Activated naive CD4-positive, alpha-beta T cell treated with anti-CD3 and anti-CD28 coated beads for 36 hours (primary cell): ENCODE results near the gene RBMS1. TPM values are rescaled to one million over a fixed set of nuclear protein-coding genes. Genes with fewer than 3 reads are reported as not detected.

ENCODE experiments used
- CTCF ChIA-PET: fragments of 350-600 bp; sonication (Branson Sonifier 250); formaldehyde crosslinking; loops from one replicate; lab custom pipeline; 2021; ENCODE audit warnings: antibody characterized with exemption; lab: Charles Lee
- DNase-seq: peaks from one replicate; pipeline ENCODE4 v3.0.0-alpha.2; 2020
- H3K27ac Mint-ChIP-seq: one replicate; pipeline ENCODE4 v1.8.0; 2021; ENCODE audit warnings: mild to moderate bottlenecking, mixed read lengths
- H3K27me3 Mint-ChIP-seq: one replicate; pipeline ENCODE4 v1.8.0; 2021; ENCODE audit warnings: low read depth, mixed read lengths
- H3K36me3 Mint-ChIP-seq: one replicate; pipeline ENCODE4 v1.8.0; 2021; ENCODE audit warnings: low read depth, mixed read lengths
- H3K4me1 Mint-ChIP-seq: one replicate; pipeline ENCODE4 v1.8.0; 2021; ENCODE audit warnings: low read depth, mixed read lengths
- H3K4me3 Mint-ChIP-seq: one replicate; pipeline ENCODE4 v1.8.0; 2021; ENCODE audit warnings: mild to moderate bottlenecking, moderate library complexity, mixed read lengths
- H3K9me3 Mint-ChIP-seq: one replicate; pipeline ENCODE4 v1.8.0; 2021; ENCODE audit warnings: mixed read lengths
- intact Hi-C: fragments of 100-400 bp; cut with micrococcal nuclease; formaldehyde crosslinking; loops from one replicate; pipeline ENCODE4 v1.15.1; 2023
- total RNA-seq, 2 experiments: library from RNA; stranded (reverse); gene quantifications; one replicate each; pipeline ENCODE4 v1.2.3, GENCODE V29; 2021

RBMS1 gene
- total RNA-seq, 2 experiments from 2014 or later = 27.8 to 29.1 TPM

DNA sequence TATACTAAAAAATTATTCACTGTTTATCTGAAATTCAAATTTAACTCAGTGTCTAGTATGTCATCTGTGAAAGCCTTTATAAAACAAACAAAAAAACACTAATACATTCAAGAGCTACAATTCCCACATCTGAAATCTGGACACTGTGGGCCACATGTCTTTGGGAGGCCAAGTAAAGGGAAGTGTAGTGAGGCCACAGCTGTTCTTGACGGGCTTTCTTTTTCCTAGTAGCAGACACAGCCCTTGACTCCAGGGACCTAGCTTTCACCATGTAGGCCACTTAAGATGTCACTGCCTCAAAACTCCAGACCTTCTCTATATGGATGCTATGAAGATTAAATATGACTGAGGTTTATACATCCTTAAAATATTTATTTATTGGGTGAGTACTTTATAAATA, 91.1 kb downstream of the RBMS1 start:
- Mint-ChIP-seq H3K4me1 (peaks cover 51% of the 10 kb centered on the region), H3K27ac (no peak overlapping the region), H3K4me3 (no peak overlapping the region), H3K9me3 (no peaks in the 10 kb centered on the region), H3K36me3 (no peaks in the 10 kb centered on the region), H3K27me3 (no peaks in the 10 kb centered on the region)
- CTCF ChIA-PET = interaction anchor here (0.6 to 1.6 kb wide), 3 partner anchors 13 to 92 kb away, joined by 3 to 5 read pairs (median 3); no protein-coding TSS in a partner anchor
- intact Hi-C loops = no loop called here
- DNase-seq = no peak

DNA sequence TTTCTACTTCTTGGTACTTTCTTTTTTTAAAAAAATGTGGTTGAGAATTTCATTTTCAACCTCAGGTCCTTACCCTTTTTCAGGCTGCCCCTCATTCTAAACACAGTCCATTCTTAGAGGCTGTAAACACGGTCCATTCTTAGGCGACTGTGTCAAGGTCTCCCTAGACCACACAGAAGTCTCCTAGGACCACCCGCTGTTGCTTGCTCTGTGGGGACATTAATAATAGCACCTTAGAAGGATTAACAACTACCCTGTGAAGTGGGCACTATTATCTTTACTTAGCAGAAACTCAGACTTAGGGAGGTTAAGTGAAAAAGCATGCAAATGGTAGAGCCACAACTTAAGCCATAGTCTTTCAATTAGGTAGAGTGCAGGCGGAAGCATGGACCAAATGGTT, 91.7 kb downstream of the RBMS1 start:
- CTCF ChIA-PET = interaction anchor here (0.6 kb wide), 1 partner anchor 27 kb away, joined by 3 read pairs; no protein-coding TSS in a partner anchor
- Mint-ChIP-seq H3K36me3 (no peaks in the 10 kb centered on the region), H3K27ac (no peak overlapping the region), H3K4me3 (no peak overlapping the region), H3K27me3 (no peaks in the 10 kb centered on the region), H3K9me3 (no peaks in the 10 kb centered on the region), H3K4me1 (peaks cover 51% of the 10 kb centered on the region)
- intact Hi-C loops = no loop called here
- DNase-seq = no peak

GRCh38 chr2:160399880-160400279, 93.7 kb downstream of the RBMS1 start:
- CTCF ChIA-PET = interaction anchor here (0.7 to 1.3 kb wide), 3 partner anchors 23 to 148 kb away, joined by 3 read pairs; no protein-coding TSS in a partner anchor
- no peak overlapping the region for H3K27ac Mint-ChIP-seq
- no peaks in the 10 kb centered on the region for H3K27me3 Mint-ChIP-seq
- intact Hi-C loops = no loop called here
- no peak for DNase-seq
- no peaks in the 10 kb centered on the region for H3K9me3 Mint-ChIP-seq
- no peak overlapping the region for H3K4me3 Mint-ChIP-seq
- H3K36me3 Mint-ChIP-seq = no peaks in the 10 kb centered on the region
- peaks cover 50% of the 10 kb centered on the region for H3K4me1 Mint-ChIP-seq

DNA sequence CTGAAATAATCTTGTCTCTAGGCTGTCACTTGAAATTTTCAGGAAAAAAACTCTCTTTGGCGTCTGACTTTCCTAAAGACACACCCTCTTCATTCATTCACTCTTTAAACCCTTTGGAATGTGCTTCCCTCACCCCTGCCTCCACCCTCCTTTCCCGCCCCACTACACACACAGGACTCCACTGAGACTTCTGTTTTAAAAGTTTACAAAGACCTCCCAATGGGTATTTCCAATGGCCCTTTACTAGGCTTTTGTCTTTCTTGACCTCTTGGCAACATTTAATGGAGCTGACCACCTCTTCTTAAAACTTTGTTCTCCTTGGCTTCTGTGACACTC, 96.1 kb downstream of the RBMS1 start:
- H3K36me3 Mint-ChIP-seq = no peaks in the 10 kb centered on the region
- CTCF ChIA-PET = interaction anchor here (0.6 to 0.7 kb wide), 2 partner anchors 44 to 136 kb away, joined by 3 read pairs; no protein-coding TSS in a partner anchor
- no peak for DNase-seq
- no peak overlapping the region for H3K4me3 Mint-ChIP-seq
- no peak overlapping the region for H3K27ac Mint-ChIP-seq
- intact Hi-C loops = no loop called here
- H3K4me1 Mint-ChIP-seq = peaks cover 49% of the 10 kb centered on the region
- H3K9me3 Mint-ChIP-seq = no peaks in the 10 kb centered on the region
- H3K27me3 Mint-ChIP-seq = no peaks in the 10 kb centered on the region

GRCh38 chr2:160394153-160394552, 99.5 kb downstream of the RBMS1 start:
- Mint-ChIP-seq H3K27me3 (no peaks in the 10 kb centered on the region), H3K27ac (peak overlapping the region; percentile 83), H3K4me3 (peak overlapping the region; percentile 26), H3K36me3 (no peaks in the 10 kb centered on the region), H3K9me3 (no peaks in the 10 kb centered on the region), H3K4me1 (peaks cover 60% of the 10 kb centered on the region)
- CTCF ChIA-PET = interaction anchor here (0.9 to 2.7 kb wide), 2 partner anchors 12 to 70 kb away, joined by 3 to 8 read pairs; no protein-coding TSS in a partner anchor
- no peak for DNase-seq
- intact Hi-C loops = loop anchor here (1.0 kb wide), 3 partner anchors 12 to 72 kb away; no protein-coding TSS in a partner anchor

DNA sequence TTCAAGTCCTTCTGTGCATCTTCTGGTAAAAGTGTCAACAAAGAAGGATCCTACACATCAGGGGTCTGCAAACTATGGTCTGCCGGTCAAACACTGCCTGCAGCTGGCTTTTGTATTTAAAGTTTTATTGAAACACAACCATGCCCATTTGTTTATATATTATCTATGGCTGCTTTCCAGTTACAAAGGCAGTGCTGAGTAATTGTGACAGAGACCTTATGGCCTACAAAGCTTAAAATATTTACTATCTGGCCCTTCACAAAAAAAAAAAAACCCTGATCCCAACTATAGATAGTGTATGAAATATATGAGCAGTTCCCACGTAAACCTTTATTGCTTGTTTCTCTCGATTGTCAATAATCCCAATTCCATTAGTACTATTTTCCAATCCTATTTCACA, 101.4 kb downstream of the RBMS1 start:
- H3K27me3 Mint-ChIP-seq = no peaks in the 10 kb centered on the region
- CTCF ChIA-PET = interaction anchor here (1.2 to 2.7 kb wide), 2 partner anchors 14 to 68 kb away, joined by 5 to 8 read pairs; no protein-coding TSS in a partner anchor

GRCh38 chr2:160390544-160391455, 102.8 kb downstream of the RBMS1 start:
- intact Hi-C loops = no loop called here
- Mint-ChIP-seq H3K4me1 (peaks cover 85% of the 10 kb centered on the region), H3K27ac (peak overlapping the region; percentile 50), H3K36me3 (no peaks in the 10 kb centered on the region), H3K4me3 (no peak overlapping the region), H3K27me3 (no peaks in the 10 kb centered on the region), H3K9me3 (no peaks in the 10 kb centered on the region)
- DNase-seq = no peak
- CTCF ChIA-PET = interaction anchor here (0.9 to 1.2 kb wide), 2 partner anchors 13 to 38 kb away, joined by 3 to 5 read pairs; no protein-coding TSS in a partner anchor

More for the DNA sequence above, 101.4 kb downstream of the RBMS1 start:
- no peak for DNase-seq
- no peaks in the 10 kb centered on the region for H3K9me3 Mint-ChIP-seq
- intact Hi-C loops = no loop called here
- H3K27ac Mint-ChIP-seq = no peak overlapping the region
- H3K4me1 Mint-ChIP-seq = peaks cover 80% of the 10 kb centered on the region
- no peak overlapping the region for H3K4me3 Mint-ChIP-seq
- no peaks in the 10 kb centered on the region for H3K36me3 Mint-ChIP-seq

- Mint-ChIP-seq H3K4me1 (peaks cover 87% of the 10 kb centered on the region), H3K9me3 (no peaks in the 10 kb centered on the region), H3K27ac (no peak overlapping the region), H3K4me3 (no peak overlapping the region), H3K36me3 (no peaks in the 10 kb centered on the region), H3K27me3 (no peaks in the 10 kb centered on the region)
- DNase-seq = no peak
- intact Hi-C loops = loop anchor here (2.0 kb wide), 1 partner anchor 15 kb away; no protein-coding TSS in a partner anchor
- CTCF ChIA-PET = interaction anchor here (2.2 kb wide), 1 partner anchor 13 kb away, joined by 5 read pairs; no protein-coding TSS in a partner anchor
Measured at GRCh38 chr2:160389875-160390274, 103.7 kb downstream of the RBMS1 start.

DNA sequence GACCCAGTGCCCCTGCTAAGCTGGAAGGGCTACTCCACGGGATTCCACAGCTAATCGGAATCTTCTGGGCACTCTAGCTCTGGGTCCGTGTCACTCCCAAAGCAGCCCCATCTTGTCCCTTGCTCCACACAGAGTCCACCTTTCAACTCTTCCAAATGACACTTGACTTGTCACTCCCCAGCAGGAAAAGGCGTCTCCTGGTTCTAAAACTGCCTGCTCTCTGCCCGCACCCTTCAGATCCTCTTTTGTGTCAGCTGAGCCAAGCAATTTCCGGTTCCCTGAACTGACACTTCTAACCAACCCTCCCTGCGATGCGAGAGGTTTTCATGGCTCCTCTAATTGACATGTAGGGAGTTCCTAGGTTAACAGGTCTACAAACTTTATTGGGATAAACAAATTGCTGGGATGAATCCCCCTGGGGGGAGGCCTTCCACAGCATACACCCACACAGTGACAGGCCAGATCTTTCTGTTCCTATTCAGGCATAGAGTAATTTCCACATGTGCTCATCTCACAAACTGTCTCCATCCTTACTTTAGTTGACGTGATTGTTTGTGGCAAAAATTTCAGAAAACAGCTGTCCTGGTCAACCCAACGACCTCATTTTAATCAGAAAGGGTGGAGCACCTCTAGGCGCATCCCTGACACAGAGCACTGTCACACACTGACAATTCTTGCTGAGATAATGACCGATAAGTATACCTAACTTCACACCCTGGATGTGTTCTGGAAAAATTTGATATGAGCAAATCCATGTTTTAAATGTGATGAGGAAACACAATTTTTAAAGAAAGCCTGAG, 104.9 kb downstream of the RBMS1 start:
- Mint-ChIP-seq H3K4me1 (peaks cover 83% of the 10 kb centered on the region), H3K9me3 (no peaks in the 10 kb centered on the region), H3K27ac (peak overlapping the region; percentile 56), H3K36me3 (no peaks in the 10 kb centered on the region), H3K27me3 (no peaks in the 10 kb centered on the region), H3K4me3 (peak overlapping the region; percentile 29)
- DNase-seq = peak; percentile 82
- CTCF ChIA-PET = interaction anchor here (0.8 to 2.2 kb wide), 2 partner anchors 14 to 58 kb away, joined by 5 to 6 read pairs; no protein-coding TSS in a partner anchor
- intact Hi-C loops = loop anchor here (1.0 to 2.0 kb wide), 2 partner anchors 16 to 168 kb away; no protein-coding TSS in a partner anchor

- intact Hi-C loops = loop anchor here (1.0 to 2.0 kb wide), 2 partner anchors 17 to 167 kb away; no protein-coding TSS in a partner anchor
- H3K9me3 Mint-ChIP-seq = no peaks in the 10 kb centered on the region
Measured at GRCh38 chr2:160387558-160388262, 105.9 kb downstream of the RBMS1 start.

DNA sequence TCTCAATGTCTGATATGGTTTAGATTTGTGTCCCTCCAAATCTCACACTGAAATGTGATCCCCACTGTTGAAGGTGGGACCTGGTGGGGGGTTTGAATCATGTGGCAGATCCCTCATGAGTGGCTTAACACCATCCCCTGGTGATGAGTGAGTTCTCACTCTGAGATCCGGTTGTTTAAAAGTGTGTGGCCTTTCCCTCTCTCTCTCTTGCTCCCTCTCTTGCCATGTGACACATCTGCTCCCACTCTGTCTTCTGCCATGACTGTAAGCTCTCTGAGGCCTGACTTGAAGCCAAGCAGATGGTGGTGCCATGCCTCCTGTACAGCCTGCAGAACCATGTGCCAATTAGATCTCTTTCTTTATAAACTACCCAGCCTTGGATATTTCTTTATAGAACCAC, 108.8 kb downstream of the RBMS1 start:
- no peak for DNase-seq
- Mint-ChIP-seq H3K9me3 (no peaks in the 10 kb centered on the region), H3K4me3 (no peak overlapping the region), H3K4me1 (peaks cover 78% of the 10 kb centered on the region), H3K36me3 (no peaks in the 10 kb centered on the region), H3K27ac (no peak overlapping the region), H3K27me3 (no peaks in the 10 kb centered on the region)
- CTCF ChIA-PET = no interaction called here
- intact Hi-C loops = no loop called here

More at GRCh38 chr2:160387558-160388262, 105.9 kb downstream of the RBMS1 start:
- Mint-ChIP-seq H3K36me3 (no peaks in the 10 kb centered on the region), H3K4me1 (peaks cover 77% of the 10 kb centered on the region), H3K27me3 (no peaks in the 10 kb centered on the region), H3K4me3 (peak overlapping the region; percentile 29), H3K27ac (peak overlapping the region; percentile 56)
- DNase-seq = no peak
- CTCF ChIA-PET = interaction anchor here (0.6 to 1.4 kb wide), 6 partner anchors 9 to 269 kb away, joined by 3 to 7 read pairs (median 3); no protein-coding TSS in a partner anchor
